GM23248 (cell line): ENCODE measurements around the gene FOSL2. TPM values are rescaled to one million over a fixed set of nuclear protein-coding genes. Genes with fewer than 3 reads are reported as not detected.

Experiments used
- DNase-seq: peaks from one replicate; pipeline ENCODE4 v3.0.0-alpha.2; 2015
- H2AFZ ChIP-seq: fragments of 200-600 bp; sonication (generic); 2 replicates; pipeline ENCODE4 v1.6.1; 2016; ENCODE audit warnings: antibody characterized with exemption
- H3F3A ChIP-seq: fragments of 200-600 bp; sonication (generic); 2 replicates; pipeline ENCODE4 v1.6.1; 2016; ENCODE audit warnings: mild to moderate bottlenecking, antibody characterized with exemption, mixed run types; ENCODE audit not compliant: insufficient read depth
- H3K27ac ChIP-seq: fragments of 200-600 bp; sonication (generic); 2 replicates; pipeline ENCODE4 v1.5.1; 2016; ENCODE audit warnings: mild to moderate bottlenecking
- H3K27me3 ChIP-seq: fragments of 200-600 bp; sonication (generic); replicated peaks from 2 replicates; pipeline ENCODE4 v1.6.1; 2016; ENCODE audit warnings: mild to moderate bottlenecking; ENCODE audit not compliant: insufficient read depth
- H3K36me3 ChIP-seq: fragments of 200-600 bp; sonication (generic); 2 replicates; pipeline ENCODE4 v1.6.1; 2016; ENCODE audit warnings: low read depth, mild to moderate bottlenecking
- H3K4me1 ChIP-seq: fragments of 200-600 bp; sonication (generic); 2 replicates; pipeline ENCODE4 v1.6.1; 2016; ENCODE audit warnings: mild to moderate bottlenecking; ENCODE audit not compliant: insufficient read depth
- H3K4me2 ChIP-seq: fragments of 200-600 bp; sonication (generic); one replicate; pipeline ENCODE4 v1.6.1; 2016; ENCODE audit warnings: mild to moderate bottlenecking; ENCODE audit not compliant: unreplicated experiment
- H3K4me3 ChIP-seq: fragments of 200-600 bp; sonication (generic); 2 replicates; pipeline ENCODE4 v1.5.1; 2016; ENCODE audit warnings: mild to moderate bottlenecking
- H3K79me2 ChIP-seq: fragments of 200-600 bp; sonication (generic); 2 replicates; pipeline ENCODE4 v1.6.1; 2016; ENCODE audit warnings: mild to moderate bottlenecking; ENCODE audit not compliant: insufficient read depth
- H3K9ac ChIP-seq: fragments of 200-600 bp; sonication (generic); 2 replicates; pipeline ENCODE4 v1.6.1; 2016; ENCODE audit warnings: mild to moderate bottlenecking
- H3K9me2 ChIP-seq: fragments of 200-600 bp; sonication (generic); 2 replicates; pipeline ENCODE4 v1.6.1; 2016; ENCODE audit warnings: mixed run types, mild to moderate bottlenecking, moderate library complexity; ENCODE audit not compliant: insufficient read depth
- H3K9me3 ChIP-seq: fragments of 200-600 bp; sonication (generic); one replicate; pipeline ENCODE4 v1.6.1; 2017; ENCODE audit warnings: low read depth
- H4K20me1 ChIP-seq: fragments of 200-600 bp; sonication (generic); 2 replicates; pipeline ENCODE4 v1.6.0; 2016; ENCODE audit not compliant: insufficient read depth
- EZH2 ChIP-seq: fragments of 200-600 bp; sonication (generic); IDR thresholded peaks from 2 replicates; pipeline ENCODE4 v1.6.1; 2018; ENCODE audit warnings: antibody characterized with exemption, mild to moderate bottlenecking; ENCODE audit not compliant: insufficient read depth, poor library complexity, severe bottlenecking
- EZH2phosphoT487 ChIP-seq: fragments of 200-600 bp; sonication (generic); IDR thresholded peaks from 2 replicates; pipeline ENCODE4 v1.6.1; 2018; ENCODE audit warnings: antibody characterized with exemption, moderate library complexity, mild to moderate bottlenecking, low read depth; ENCODE audit not compliant: insufficient read depth
- WGBS, 2 experiments: methylation state at CpG; one replicate each; pipeline ENCODE4 v1.1.6; 2015 to 2017; ENCODE audit warnings: low lambda C conversion rate in 2 of 2, low coverage in 1 of 2; ENCODE audit errors: missing lambda C conversion rate in 2 of 2; 5-methylcytosine and 5-hydroxymethylcytosine counted together
- in situ Hi-C: fragments of 300-500 bp; cut with MboI; formaldehyde crosslinking; loops from 2 replicates; pipeline ENCODE4 v1.15.0; 2020
- polyA plus RNA-seq: library from polyadenylated mRNA; unstranded; fragments of >200 nt; fragmentation: Nextera tagmentation; extraction: Ambion mirVana; gene quantifications from 2 replicates; pipeline ENCODE4 v1.2.1, GENCODE V29; 2016
- total RNA-seq: library from RNA; depleted of rRNA; stranded (reverse); fragments of >200 nt; shearing (Covaris generic); gene quantifications from 2 replicates; pipeline ENCODE4 v1.2.3, GENCODE V29; 2014

FOSL2 gene
- total and polyA plus RNA-seq, 2 experiments from 2014 or later, result 42.4 to 78.0 TPM

GRCh38 chr2:28390746-28391563 lies 1.7 kb upstream of the FOSL2 start:
- DNase-seq, result peak; percentile 88

GRCh38 chr2:28391564-28392296 lies 928 bp upstream of the FOSL2 start:
- Histone ChIP-seq H3K9me2 (no peaks in the 10 kb centered on the region), H3K9me3 (no peaks in the 10 kb centered on the region), H3F3A (peaks cover 45% of the 10 kb centered on the region), H3K27ac (peak overlapping the region; percentile 98), H2AFZ (peak overlapping the region; percentile 52), H4K20me1 (no peaks in the 10 kb centered on the region), H3K9ac (peak overlapping the region; percentile 99), H3K79me2 (peaks cover 38% of the 10 kb centered on the region), H3K27me3 (no peaks in the 10 kb centered on the region), H3K4me1 (peaks cover 28% of the 10 kb centered on the region), H3K36me3 (0 out of 2 replicates have a peak, but pooled peaks cover 3% of the 10 kb centered on the region), H3K4me3 (peak overlapping the region; percentile 95), H3K4me2 (peak overlapping the region; percentile 89)
- TF ChIP-seq EZH2phosphoT487 (no peak), EZH2 (no peak)
- DNase-seq, result peak; percentile 93
- WGBS, 2 experiments, result 1% methylated on average over 46 to 70 of the region's 70 CpGs
- in situ Hi-C loops, result no loop called here

More at GRCh38 chr2:28390746-28391563, 1.7 kb upstream of the FOSL2 start:
- 1% methylated on average over 46 to 49 of the region's 49 CpGs for WGBS, 2 experiments
- peak overlapping the region; percentile 98 for H3K27ac ChIP-seq
- H3K4me2 ChIP-seq, result peak overlapping the region; percentile 89
- H3K27me3 ChIP-seq, result no peaks in the 10 kb centered on the region
- H3K79me2 ChIP-seq, result peaks cover 30% of the 10 kb centered on the region
- no peaks in the 10 kb centered on the region for H3K9me2 ChIP-seq
- no peaks in the 10 kb centered on the region for H4K20me1 ChIP-seq
- peaks cover 29% of the 10 kb centered on the region for H3K4me1 ChIP-seq
- H3K9ac ChIP-seq, result peak overlapping the region; percentile 99
- peak overlapping the region; percentile 52 for H2AFZ ChIP-seq
- in situ Hi-C loops, result no loop called here
- TF ChIP-seq EZH2phosphoT487 (no peak), EZH2 (no peak)
- H3K36me3 ChIP-seq, result 0 out of 2 replicates have a peak, but pooled peaks cover 2% of the 10 kb centered on the region
- peak overlapping the region; percentile 95 for H3K4me3 ChIP-seq
- H3K9me3 ChIP-seq, result no peaks in the 10 kb centered on the region
- peaks cover 37% of the 10 kb centered on the region for H3F3A ChIP-seq

- peak overlapping the region; percentile 98 for H3K27ac ChIP-seq
- peaks cover 21% of the 10 kb centered on the region for H3K4me1 ChIP-seq
- peak overlapping the region; percentile 99 for H3K9ac ChIP-seq
- in situ Hi-C loops, result no loop called here
- H2AFZ ChIP-seq, result peak overlapping the region; percentile 52
- H3K36me3 ChIP-seq, result 0 out of 2 replicates have a peak, but pooled peaks cover 3% of the 10 kb centered on the region
- H3K4me2 ChIP-seq, result peak overlapping the region; percentile 66
- H3K4me3 ChIP-seq, result peak overlapping the region; percentile 95
- no peak for TF ChIP-seq EZH2phosphoT487
- no peak for TF ChIP-seq EZH2
- no peaks in the 10 kb centered on the region for H4K20me1 ChIP-seq
- WGBS, 2 experiments, result 1% methylated on average over 72 of the region's 81 CpGs
- H3K27me3 ChIP-seq, result no peaks in the 10 kb centered on the region
- H3K79me2 ChIP-seq, result peaks cover 54% of the 10 kb centered on the region
- H3K9me3 ChIP-seq, result no peaks in the 10 kb centered on the region
- peaks cover 47% of the 10 kb centered on the region for H3F3A ChIP-seq
- no peaks in the 10 kb centered on the region for H3K9me2 ChIP-seq
- peak; percentile 88 for DNase-seq
Observed at GRCh38 chr2:28393114-28393836, 617 bp downstream of the FOSL2 start.

- Histone ChIP-seq H3K36me3 (0 out of 2 replicates have a peak, but pooled peaks cover 3% of the 10 kb centered on the region), H3K9me3 (no peaks in the 10 kb centered on the region), H3K27ac (peak overlapping the region; percentile 98), H2AFZ (no peak overlapping the region), H4K20me1 (no peaks in the 10 kb centered on the region; the same call in 1 of the 2 replicates), H3K79me2 (peaks cover 65% of the 10 kb centered on the region), H3K27me3 (no peaks in the 10 kb centered on the region), H3F3A (peaks cover 51% of the 10 kb centered on the region), H3K4me1 (peaks cover 30% of the 10 kb centered on the region), H3K9me2 (no peaks in the 10 kb centered on the region), H3K4me2 (peak overlapping the region; percentile 100), H3K4me3 (peak overlapping the region; percentile 95), H3K9ac (peak overlapping the region; percentile 99)
- in situ Hi-C loops, result no loop called here
- TF ChIP-seq EZH2, result no peak
- TF ChIP-seq EZH2phosphoT487, result no peak
- DNase-seq, result peak; percentile 82
- 0 to 1% methylated on average over 20 to 21 of the region's 21 CpGs for whole genome bisulfite sequencing, 2 experiments
Observed at GRCh38 chr2:28394331-28394877, 1.7 kb downstream of the FOSL2 start.
